Right lobe of liver (tissue), 6 donors: ENCODE data around the gene UBE2M. TPM values are rescaled to one million over a fixed set of nuclear protein-coding genes. Genes with fewer than 3 reads are reported as not detected.

Source experiments
- ATAC-seq, 4 donors: fragments of 200-7000 bp; cut with Tn5 transposase; one replicate each; pipeline ENCODE4 v1.9.1; 2020; ENCODE audit warnings: mild to moderate bottlenecking in 4 of 4, moderate library complexity in 4 of 4
- DNase-seq, 3 donors: peaks; one replicate each; pipeline ENCODE4 v3.0.0-alpha.2; 2020
- H3K27ac ChIP-seq, 3 donors: fragments of 200-600 bp; one replicate each; pipeline ENCODE4 v1.8.0; 2022
- H3K27me3 ChIP-seq, 2 donors: fragments of 200-600 bp; one replicate each; pipeline ENCODE4 v1.8.0; 2022
- H3K36me3 ChIP-seq, 4 donors: fragments of 200-600 bp; sonication (generic) in 1 of 4; one replicate each; pipeline versions ENCODE4 v1.5.1 to v1.8.0; 2017 to 2022; ENCODE audit warnings: control low read depth in 1 of 4
- H3K4me1 ChIP-seq, 4 donors: fragments of 200-600 bp; sonication (generic) in 1 of 4; one replicate each; pipeline versions ENCODE4 v1.5.1 to v1.8.0; 2017 to 2022; ENCODE audit warnings: control low read depth in 1 of 4
- H3K4me3 ChIP-seq, 3 donors: fragments of 200-600 bp; one replicate each; pipeline ENCODE4 v1.8.0; 2022
- H3K9me3 ChIP-seq, 4 donors: fragments of 200-600 bp; sonication (generic) in 1 of 4; one replicate each; pipeline versions ENCODE4 v1.5.1 to v1.8.0; 2017 to 2022; ENCODE audit warnings: control low read depth in 1 of 4
- POLR2A ChIP-seq: fragments of 450-650 bp; IDR thresholded peaks from one replicate; pipeline ENCODE4 v1.6.1; 2017; ENCODE audit warnings: antibody characterized with exemption, mild to moderate bottlenecking
- WGBS: methylation state at CpG from one replicate; pipeline ENCODE4 v1.1.6; 2018; ENCODE audit warnings: low coverage, low lambda C conversion rate; ENCODE audit not compliant: insufficient coverage; ENCODE audit errors: missing lambda C conversion rate; 5-methylcytosine and 5-hydroxymethylcytosine counted together
- intact Hi-C, 2 donors: fragments of 100-400 bp; cut with DNase I; formaldehyde crosslinking; loops; one replicate each; pipeline versions ENCODE4 v1.11.2 to v1.14.1; 2022
- total RNA-seq, 6 experiments: library from RNA; depleted of rRNA in 2 of 6; stranded (reverse); fragments of >200 nt in 2 of 6; fragmentation: NEBNext Ultra II Directional in 3 of 6; extraction: Animal tissue kit (Norgen Biotek cat#: 25700) in 3 of 6; gene quantifications; one replicate each; pipeline versions ENCODE4 v1.1.0 to v1.2.4, GENCODE V29; 2016 to 2023
- TF ChIP-seq, protein P1 (sequence below), 4 donors: fragments of 200-600 bp in 3 of 4; fragments of 450-650 bp in 1 of 4; IDR thresholded peaks; one replicate each; pipeline versions ENCODE4 v1.5.1 to v1.8.0; 2016 to 2022; ENCODE audit warnings: antibody characterized with exemption in 4 of 4, mild to moderate bottlenecking in 2 of 4
- donor health status: DM: no; HTN: yes; CAD: no.
- donor health status: DM: no; HTN: no; CAD: no.
- donor health status: DM: no; HTN: no; CAD: no.
- donor health status: DM: no; HTN: yes; CAD: no.
- donor health status: DM: no; HTN: yes; CAD: no.

Gene UBE2M
- total RNA-seq, 6 experiments from 2014 or later: 16.0 to 23.5 (median 20.7) TPM

DNA sequence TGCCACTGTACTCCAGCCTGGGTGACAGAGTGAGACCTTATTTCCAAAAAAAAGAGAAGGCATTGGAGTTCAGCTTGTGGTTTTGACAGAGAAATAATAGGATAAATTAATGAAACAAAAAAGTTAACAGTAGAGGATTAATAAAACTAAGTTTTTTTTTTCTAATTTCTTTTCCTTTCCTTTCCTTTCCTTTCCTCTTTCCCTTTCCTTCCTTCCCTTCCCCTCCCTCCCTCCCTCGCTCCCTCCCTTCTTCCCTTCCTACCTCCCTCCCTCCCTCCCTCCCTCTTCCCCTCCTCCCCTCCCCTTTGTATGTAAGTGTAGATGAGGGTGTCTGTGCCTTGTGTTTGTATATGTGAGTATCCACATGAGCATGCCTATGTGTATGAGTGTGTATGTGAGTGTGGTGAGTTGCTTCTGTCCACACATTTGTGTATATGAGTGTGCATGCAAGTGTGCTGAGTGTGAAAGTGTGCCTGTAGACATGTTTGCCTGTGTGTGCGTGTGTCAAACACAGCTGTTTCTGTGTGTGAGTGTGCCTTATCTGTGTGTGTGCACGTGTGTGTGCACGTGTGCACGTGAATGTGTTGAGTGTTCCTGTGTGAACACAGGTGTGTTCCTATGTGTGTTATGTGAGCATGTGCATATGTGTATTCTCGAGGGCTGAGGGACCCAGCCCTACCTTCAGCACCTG, 27.2 kb upstream of the UBE2M start:
- H3K36me3 ChIP-seq: peaks cover 0 to 11% (median 0%) of the 10 kb centered on the region in 4 donors

DNA sequence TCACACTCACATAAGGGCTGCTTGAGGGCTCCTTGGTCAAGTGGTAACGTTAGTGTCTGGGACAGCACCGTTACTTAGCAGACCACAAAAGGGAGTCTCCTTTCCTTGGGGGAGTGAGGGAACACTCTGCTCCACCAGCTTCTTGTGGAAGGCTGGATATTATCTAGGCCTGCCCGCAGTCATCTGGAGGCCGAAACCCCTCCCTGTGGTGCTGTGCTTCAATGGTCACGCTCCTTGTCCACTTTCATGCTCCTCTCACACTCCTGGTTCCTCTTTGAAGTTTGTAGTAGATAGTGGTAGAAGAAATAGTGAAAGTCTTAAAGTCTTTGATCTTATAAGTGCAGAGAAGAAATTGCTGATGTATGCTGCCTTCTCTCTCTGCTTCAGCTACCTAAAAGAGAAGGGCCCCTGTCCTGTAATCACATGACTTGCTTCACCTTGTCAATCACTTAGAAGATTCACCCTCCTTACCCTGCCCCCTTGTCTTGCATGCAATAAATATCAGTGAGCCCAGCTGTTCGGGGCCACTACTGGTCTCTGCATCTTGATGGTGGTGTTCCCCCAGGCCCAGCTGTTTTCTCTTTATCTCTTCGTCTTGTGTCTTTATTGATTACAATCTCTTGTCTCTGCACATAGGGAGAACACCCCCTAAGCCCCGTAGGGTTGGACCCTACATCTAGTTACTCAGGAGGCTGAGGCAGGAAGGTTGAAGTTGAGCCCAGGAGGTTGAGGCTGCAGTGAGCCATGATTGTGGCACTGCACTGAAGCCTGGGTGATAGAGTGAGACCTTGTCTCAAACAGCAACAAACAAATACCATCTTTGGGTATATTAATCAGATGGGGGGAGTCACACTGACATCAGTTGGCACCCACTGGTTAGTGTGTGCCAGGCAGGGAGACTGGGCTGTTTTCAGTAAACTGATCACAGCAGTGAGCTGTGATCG, 26.4 kb upstream of the UBE2M start:
- no peaks in the 10 kb centered on the region for H3K4me1 ChIP-seq
- intact Hi-C loops: no loop called here
- no peaks in the 10 kb centered on the region for H3K9me3 ChIP-seq
- H3K27ac ChIP-seq: no peak overlapping the region
- peak in 1 of 3 donors; percentile 3 for DNase-seq
- TF ChIP-seq, protein P1, sequence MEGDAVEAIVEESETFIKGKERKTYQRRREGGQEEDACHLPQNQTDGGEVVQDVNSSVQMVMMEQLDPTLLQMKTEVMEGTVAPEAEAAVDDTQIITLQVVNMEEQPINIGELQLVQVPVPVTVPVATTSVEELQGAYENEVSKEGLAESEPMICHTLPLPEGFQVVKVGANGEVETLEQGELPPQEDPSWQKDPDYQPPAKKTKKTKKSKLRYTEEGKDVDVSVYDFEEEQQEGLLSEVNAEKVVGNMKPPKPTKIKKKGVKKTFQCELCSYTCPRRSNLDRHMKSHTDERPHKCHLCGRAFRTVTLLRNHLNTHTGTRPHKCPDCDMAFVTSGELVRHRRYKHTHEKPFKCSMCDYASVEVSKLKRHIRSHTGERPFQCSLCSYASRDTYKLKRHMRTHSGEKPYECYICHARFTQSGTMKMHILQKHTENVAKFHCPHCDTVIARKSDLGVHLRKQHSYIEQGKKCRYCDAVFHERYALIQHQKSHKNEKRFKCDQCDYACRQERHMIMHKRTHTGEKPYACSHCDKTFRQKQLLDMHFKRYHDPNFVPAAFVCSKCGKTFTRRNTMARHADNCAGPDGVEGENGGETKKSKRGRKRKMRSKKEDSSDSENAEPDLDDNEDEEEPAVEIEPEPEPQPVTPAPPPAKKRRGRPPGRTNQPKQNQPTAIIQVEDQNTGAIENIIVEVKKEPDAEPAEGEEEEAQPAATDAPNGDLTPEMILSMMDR (IDR thresholded peaks at IDR 0.05): no peak
- no peak for TF ChIP-seq POLR2A
- H3K27me3 ChIP-seq: no peaks in the 10 kb centered on the region
- 90% methylated on average over 7 of the region's 9 CpGs for WGBS
- H3K36me3 ChIP-seq: peaks cover 0 to 11% (median 0%) of the 10 kb centered on the region in 4 donors
- ATAC-seq: no peak
- H3K4me3 ChIP-seq: no peak overlapping the region

More for the DNA sequence above, 27.2 kb upstream of the UBE2M start:
- intact Hi-C loops: no loop called here
- ATAC-seq (no peak), DNase-seq (no peak)
- Histone ChIP-seq H3K27ac (no peak overlapping the region), H3K4me1 (no peaks in the 10 kb centered on the region), H3K9me3 (no peaks in the 10 kb centered on the region), H3K4me3 (no peak overlapping the region), H3K27me3 (no peaks in the 10 kb centered on the region)
- 94% methylated on average over 2 of the region's 6 CpGs for WGBS
- no peak for TF ChIP-seq POLR2A
- TF ChIP-seq, protein P1 (IDR thresholded peaks at IDR 0.05): no peak

DNA sequence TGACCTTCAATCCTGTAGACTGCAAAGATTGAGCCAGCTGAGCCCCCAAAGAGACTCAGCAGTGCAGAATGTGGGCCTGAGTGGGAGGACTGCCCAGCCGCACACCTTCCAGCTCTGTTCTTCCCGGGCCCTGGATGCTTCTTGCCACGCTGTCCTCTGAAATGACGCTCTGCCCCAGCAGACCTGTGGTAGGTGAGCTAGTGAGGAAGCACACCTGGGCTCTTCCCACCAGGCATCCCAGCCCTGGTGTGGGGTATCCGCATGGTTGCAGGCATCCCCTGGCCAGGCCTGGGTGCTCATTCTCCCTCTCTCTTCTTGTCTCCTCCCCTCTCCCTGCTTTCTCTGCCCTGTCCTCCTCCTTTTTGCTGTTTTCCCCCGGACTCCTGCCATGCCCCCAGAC, 24.6 kb upstream of the UBE2M start:
- peaks cover 0 to 11% (median 0%) of the 10 kb centered on the region in 4 donors for H3K36me3 ChIP-seq
- intact Hi-C loops: no loop called here
- no peak for ATAC-seq
- H3K4me3 ChIP-seq: no peak overlapping the region
- peak in 1 of 3 donors; percentile 11 for DNase-seq
- H3K27ac ChIP-seq: no peak overlapping the region
- no peaks in the 10 kb centered on the region for H3K4me1 ChIP-seq
- TF ChIP-seq, protein P1 (IDR thresholded peaks at IDR 0.05): no peak
- no peak for TF ChIP-seq POLR2A
- H3K9me3 ChIP-seq: no peaks in the 10 kb centered on the region
- WGBS: 100% methylated on average over 2 of the region's 6 CpGs
- H3K27me3 ChIP-seq: no peaks in the 10 kb centered on the region

DNA sequence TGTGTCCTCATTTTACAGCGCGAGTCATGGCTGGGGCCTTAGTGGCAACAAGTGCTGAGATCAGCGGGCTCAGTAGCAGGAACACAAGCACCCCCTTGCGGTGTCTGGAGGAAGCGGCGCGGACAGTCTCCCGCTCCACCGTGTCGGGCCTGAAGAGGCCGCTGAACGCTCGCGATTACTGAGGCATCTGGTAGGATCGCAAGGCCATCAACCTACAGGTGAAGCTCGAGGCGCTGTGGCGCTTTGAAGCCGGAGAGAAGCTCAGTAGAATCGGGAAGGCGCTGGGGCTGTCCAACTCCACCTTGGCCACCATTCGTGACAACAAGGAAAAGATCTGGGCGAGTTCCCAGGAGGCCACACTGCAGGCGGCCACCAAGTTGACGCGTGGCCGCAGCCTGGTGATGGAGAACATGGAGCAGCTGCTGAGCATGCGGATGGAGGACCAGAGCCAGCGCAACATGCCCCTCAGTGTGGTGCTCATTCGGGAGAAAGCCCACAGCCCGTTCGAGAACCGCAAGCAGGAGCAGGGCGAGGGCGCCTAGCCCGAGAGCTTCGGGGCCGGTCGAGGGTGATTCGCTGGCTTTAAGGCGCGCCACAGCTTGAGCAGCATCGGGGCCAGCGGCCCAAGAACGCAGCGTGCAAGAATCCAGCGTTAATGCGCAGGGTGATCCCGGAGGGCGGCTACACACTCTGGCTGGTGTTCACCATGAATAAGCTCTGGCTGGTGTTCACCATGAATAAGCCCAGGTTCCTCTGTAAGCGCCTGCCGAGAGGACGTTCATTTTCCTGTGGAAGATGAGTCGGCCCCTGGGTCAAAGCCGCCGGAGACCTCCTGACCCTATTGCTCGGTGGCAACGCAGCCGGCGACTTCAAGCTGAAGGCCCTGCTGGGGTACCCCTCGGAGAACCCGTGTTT, 23.1 kb upstream of the UBE2M start:
- intact Hi-C loops: no loop called here
- Histone ChIP-seq H3K27me3 (no peaks in the 10 kb centered on the region), H3K9me3 (no peaks in the 10 kb centered on the region), H3K4me3 (no peak overlapping the region), H3K36me3 (peaks cover 0 to 11% (median 0%) of the 10 kb centered on the region in 4 donors), H3K4me1 (no peaks in the 10 kb centered on the region), H3K27ac (no peak overlapping the region)
- WGBS: 65% methylated on average over 11 of the region's 62 CpGs
- ATAC-seq: peak; percentile 79 to 98 (median 84)
- TF ChIP-seq, protein P1 (IDR thresholded peaks at IDR 0.05): peak; percentile 54 to 76 (median 67)
- no peak for TF ChIP-seq POLR2A
- DNase-seq: peak; percentile 69 to 79 (median 73)
